OCI-LY7 (cell line): Measurements from ENCODE around the gene SH3RF3. TPM values are rescaled to one million over a fixed set of nuclear protein-coding genes. Genes with fewer than 3 reads are reported as not detected.

Experiments used
- BruUV-seq: library from RNA; stranded (reverse); fragments of 400-500 nt; replicated peaks from 2 replicates; lab custom pipeline; 2021; lab: Mats Ljungman, UMichigan
- CTCF ChIA-PET: fragments of 300-600 bp; sonication (Branson Sonifier 250); formaldehyde crosslinking; loops from one replicate; lab custom pipeline; 2022; ENCODE audit warnings: antibody characterized with exemption; ENCODE audit not compliant: unreplicated experiment; lab: Charles Lee
- POLR2A ChIA-PET: fragments of 300-600 bp; sonication (Branson Sonifier 250); formaldehyde crosslinking; loops from one replicate; lab custom pipeline; 2022; ENCODE audit warnings: antibody characterized with exemption; lab: Charles Lee
- DNase-seq: peaks from one replicate; pipeline ENCODE4 v3.0.0-alpha.2; 2015; ENCODE audit warnings: low spot score
- H2AFZ ChIP-seq: fragments of 200-600 bp; sonication (generic), shearing (Covaris generic); 2 replicates; pipeline ENCODE4 v1.6.1; 2014; ENCODE audit warnings: mild to moderate bottlenecking, antibody characterized with exemption, low read length, moderate library complexity
- H3K27ac ChIP-seq: fragments of 200-600 bp; sonication (generic); 2 replicates; pipeline ENCODE4 v1.5.1; 2014; ENCODE audit warnings: mixed run types, low read depth, mild to moderate bottlenecking, moderate library complexity, low read length, inconsistent platforms; ENCODE audit not compliant: poor library complexity, severe bottlenecking
- H3K36me3 ChIP-seq: fragments of 200-600 bp; sonication (generic); 2 replicates; pipeline ENCODE4 v1.6.1; 2014; ENCODE audit warnings: mild to moderate bottlenecking, antibody characterized with exemption, low read length, moderate library complexity, mixed read lengths; ENCODE audit not compliant: insufficient read depth
- H3K4me1 ChIP-seq: fragments of 200-600 bp; sonication (generic); 2 replicates; pipeline ENCODE4 v1.5.1; 2014; ENCODE audit warnings: mild to moderate bottlenecking, low read length; ENCODE audit not compliant: insufficient read depth, poor library complexity, severe bottlenecking
- H3K4me2 ChIP-seq: fragments of 200-600 bp; sonication (generic); 2 replicates; pipeline ENCODE4 v1.6.1; 2014; ENCODE audit warnings: mild to moderate bottlenecking, low read length
- H3K4me3 ChIP-seq: fragments of 200-600 bp; sonication (generic); 2 replicates; pipeline ENCODE4 v1.5.1; 2014; ENCODE audit warnings: mild to moderate bottlenecking, low read depth, low read length; ENCODE audit not compliant: poor library complexity, severe bottlenecking
- H3K79me2 ChIP-seq: fragments of 200-600 bp; sonication (generic); 2 replicates; pipeline ENCODE4 v1.6.1; 2016; ENCODE audit warnings: low read depth, mild to moderate bottlenecking, low read length, moderate library complexity, mixed read lengths; ENCODE audit not compliant: insufficient read depth
- H3K9me2 ChIP-seq: fragments of 200-600 bp; sonication (generic); 2 replicates; pipeline ENCODE4 v1.6.1; 2016; ENCODE audit warnings: mild to moderate bottlenecking, low read length, mixed read lengths; ENCODE audit not compliant: insufficient read depth
- H3K9me3 ChIP-seq: fragments of 200-600 bp; sonication (generic); 2 replicates; pipeline ENCODE4 v1.6.1; 2014; ENCODE audit warnings: mild to moderate bottlenecking, mixed run types, low read length, mixed read lengths
- H4K20me1 ChIP-seq: fragments of 200-600 bp; sonication (generic); 2 replicates; pipeline ENCODE4 v1.6.1; 2014; ENCODE audit warnings: mild to moderate bottlenecking, antibody characterized with exemption, low read length, moderate library complexity, mixed read lengths; ENCODE audit not compliant: insufficient read depth
- EZH2phosphoT487 ChIP-seq: fragments of 200-600 bp; sonication (generic); IDR thresholded peaks from 2 replicates; pipeline ENCODE4 v1.6.1; 2018; ENCODE audit warnings: low read depth, borderline replicate concordance, mild to moderate bottlenecking, mixed run types, antibody characterized with exemption, low read length, moderate library complexity, mixed read lengths
- intact Hi-C: fragments of 100-400 bp; cut with micrococcal nuclease; formaldehyde crosslinking; loops from one replicate; pipeline ENCODE4 v1.10.0; 2022; ENCODE audit not compliant: unreplicated experiment
- total RNA-seq, 2 experiments: library from RNA; depleted of rRNA in 1 of 2; stranded (reverse); fragments of >200 nt in 1 of 2; shearing (Covaris generic) in 1 of 2; gene quantifications; 2 replicates each; pipeline ENCODE4 v1.2.3, GENCODE V29; 2014 to 2022
- TF ChIP-seq, protein P1 (sequence below): fragments of 200-600 bp; sonication (generic); conservative IDR thresholded peaks from 2 replicates; pipeline ENCODE4 v1.5.1; 2014; ENCODE audit warnings: mild to moderate bottlenecking, antibody characterized with exemption, low read length, moderate library complexity, mixed read lengths

The SH3RF3 gene
- total RNA-seq, 2 experiments from 2014 or later, result not detected

DNA sequence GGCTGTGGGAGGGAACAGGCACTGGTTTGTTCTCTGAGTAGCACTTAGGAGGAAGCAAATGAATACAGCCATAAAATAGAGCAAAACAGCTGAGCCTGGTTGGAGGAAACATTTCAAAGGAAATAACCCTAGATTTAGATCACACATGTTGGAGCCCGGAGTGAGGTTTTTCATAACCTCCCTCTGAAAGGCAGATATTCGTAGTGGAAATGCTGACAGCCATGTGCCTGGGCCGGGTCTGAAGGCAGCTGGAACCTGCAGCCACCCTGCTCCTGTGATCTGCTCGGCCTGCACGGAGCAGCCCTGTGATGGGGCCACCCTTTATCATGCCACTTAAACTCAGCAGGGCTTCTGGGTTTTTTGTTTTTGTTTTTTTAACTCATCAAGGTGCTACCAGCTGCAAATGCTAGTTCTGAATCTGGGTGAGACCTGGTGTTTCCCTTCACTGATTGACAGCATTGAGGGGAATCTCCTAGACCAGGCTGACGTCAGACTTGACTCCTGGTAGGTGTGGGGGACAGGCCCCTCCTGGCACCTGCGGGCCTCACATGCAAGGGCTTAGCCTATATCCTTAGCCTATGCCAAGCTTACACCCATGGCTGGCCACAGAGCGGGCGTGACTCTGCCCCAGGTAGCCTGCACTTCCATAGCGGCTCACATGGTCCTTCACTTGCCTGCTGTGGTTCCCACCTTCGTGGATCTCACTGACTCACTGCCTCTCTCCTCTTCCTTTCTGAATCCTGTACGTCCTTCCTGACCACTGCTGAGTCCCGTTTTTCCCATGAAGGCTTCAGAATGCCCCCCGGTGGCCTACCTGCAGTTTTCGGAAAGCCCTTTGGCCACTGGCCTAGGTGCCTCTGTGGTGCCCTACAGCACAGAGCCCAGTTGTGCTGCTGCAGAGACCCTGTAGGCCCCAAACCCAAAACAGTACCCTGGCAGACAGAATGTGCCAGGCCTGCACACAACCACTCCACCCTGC lies 267.5 kb downstream of the SH3RF3 start:
- H3K79me2 ChIP-seq, result no peaks in the 10 kb centered on the region
- no TSS peak for BruUV-seq
- POLR2A ChIA-PET, result interaction anchor here (0.6 kb wide), 1 partner anchor 27 kb away, joined by 4 read pairs; no protein-coding TSS in a partner anchor

DNA sequence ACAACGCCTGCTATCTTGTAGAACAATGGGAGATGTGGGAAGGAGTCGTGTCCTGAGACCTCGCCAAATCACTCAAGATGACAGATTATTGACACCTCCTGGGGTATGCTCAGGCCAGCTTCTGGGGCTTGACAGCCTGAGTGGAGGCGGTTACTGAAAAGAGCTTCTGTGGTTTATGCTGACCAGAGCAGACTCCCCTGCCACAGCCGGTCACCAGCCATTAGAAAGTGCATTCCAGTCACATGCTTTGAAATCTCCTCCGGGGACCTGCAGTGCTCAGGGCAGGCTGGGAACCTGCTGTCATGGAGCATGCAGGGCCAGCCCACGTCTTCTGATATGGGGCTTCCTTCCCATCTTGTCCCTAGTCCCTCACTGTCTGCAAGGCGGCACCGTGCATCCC lies 268.9 kb downstream of the SH3RF3 start:
- DNase-seq, result no peak
- ChIA-PET CTCF (no interaction called here), POLR2A (no interaction called here)
- no peaks in the 10 kb centered on the region for H3K79me2 ChIP-seq
- H3K4me2 ChIP-seq, result no peak overlapping the region
- H3K4me1 ChIP-seq, result no peaks in the 10 kb centered on the region
- TF ChIP-seq, protein P1, sequence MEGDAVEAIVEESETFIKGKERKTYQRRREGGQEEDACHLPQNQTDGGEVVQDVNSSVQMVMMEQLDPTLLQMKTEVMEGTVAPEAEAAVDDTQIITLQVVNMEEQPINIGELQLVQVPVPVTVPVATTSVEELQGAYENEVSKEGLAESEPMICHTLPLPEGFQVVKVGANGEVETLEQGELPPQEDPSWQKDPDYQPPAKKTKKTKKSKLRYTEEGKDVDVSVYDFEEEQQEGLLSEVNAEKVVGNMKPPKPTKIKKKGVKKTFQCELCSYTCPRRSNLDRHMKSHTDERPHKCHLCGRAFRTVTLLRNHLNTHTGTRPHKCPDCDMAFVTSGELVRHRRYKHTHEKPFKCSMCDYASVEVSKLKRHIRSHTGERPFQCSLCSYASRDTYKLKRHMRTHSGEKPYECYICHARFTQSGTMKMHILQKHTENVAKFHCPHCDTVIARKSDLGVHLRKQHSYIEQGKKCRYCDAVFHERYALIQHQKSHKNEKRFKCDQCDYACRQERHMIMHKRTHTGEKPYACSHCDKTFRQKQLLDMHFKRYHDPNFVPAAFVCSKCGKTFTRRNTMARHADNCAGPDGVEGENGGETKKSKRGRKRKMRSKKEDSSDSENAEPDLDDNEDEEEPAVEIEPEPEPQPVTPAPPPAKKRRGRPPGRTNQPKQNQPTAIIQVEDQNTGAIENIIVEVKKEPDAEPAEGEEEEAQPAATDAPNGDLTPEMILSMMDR, result no peak
- TF ChIP-seq EZH2phosphoT487, result no peak
- no peaks in the 10 kb centered on the region for H4K20me1 ChIP-seq
- no peaks in the 10 kb centered on the region for H3K36me3 ChIP-seq
- no peaks in the 10 kb centered on the region for H3K9me2 ChIP-seq
- intact Hi-C loops, result no loop called here
- H2AFZ ChIP-seq, result no peak overlapping the region
- BruUV-seq, result no TSS peak
- no peak overlapping the region for H3K4me3 ChIP-seq
- no peaks in the 10 kb centered on the region for H3K9me3 ChIP-seq
- H3K27ac ChIP-seq, result no peak overlapping the region

More for the DNA sequence above, 267.5 kb downstream of the SH3RF3 start:
- no peak for DNase-seq
- intact Hi-C loops, result no loop called here
- Histone ChIP-seq H3K4me3 (no peak overlapping the region), H3K9me2 (no peaks in the 10 kb centered on the region), H4K20me1 (no peaks in the 10 kb centered on the region), H3K4me1 (no peaks in the 10 kb centered on the region), H3K4me2 (no peak overlapping the region), H3K9me3 (no peaks in the 10 kb centered on the region), H2AFZ (no peak overlapping the region), H3K36me3 (no peaks in the 10 kb centered on the region), H3K27ac (no peak overlapping the region)
- TF ChIP-seq EZH2phosphoT487, result no peak
- TF ChIP-seq, protein P1, result no peak
- CTCF ChIA-PET, result no interaction called here
